ENCODE results near the gene NRTN. TPM values are rescaled to one million over a fixed set of nuclear protein-coding genes. Genes with fewer than 3 reads are reported as not detected.

NRTN gene
- polyA plus RNA-seq, 1 donor (not counting 4 experiments of a cell fraction or from before 2014, with no cell fraction given), result not detected

- H3K27ac ChIP-seq (ENCODE audit: control insufficient read depth, insufficient read depth, low read length), result no peak overlapping the region
- DNase-seq (ENCODE audit: low read depth, low spot score), result no peak
- dilution Hi-C loops (cut with MboI; ENCODE audit: extremely low pct_ligation_motif_present, low sequenced_read_pairs), result no loop called here
- H3K9ac ChIP-seq (ENCODE audit: control insufficient read depth, extremely low read depth, insufficient read depth, low read length), result no peak overlapping the region
- no peaks in the 10 kb centered on the region for H3K36me3 ChIP-seq (ENCODE audit: control insufficient read depth in 2 of 2, extremely low read depth in 1 of 2, insufficient read depth in 2 of 2, low read length in 2 of 2)
- FAIRE-seq, result no peak
- no peaks in the 10 kb centered on the region for H3K79me2 ChIP-seq (ENCODE audit: control insufficient read depth, insufficient read depth, low read length)
- H4K20me1 ChIP-seq (ENCODE audit: control insufficient read depth, extremely low read depth, insufficient read depth, low read length), result peaks cover 2% of the 10 kb centered on the region
- H3K27me3 ChIP-seq (ENCODE audit: control insufficient read depth, extremely low read depth, insufficient read depth, low read length), result peaks cover 30% of the 10 kb centered on the region
- no peak overlapping the region for H3K4me2 ChIP-seq (ENCODE audit: control insufficient read depth, extremely low read depth, insufficient read depth, low read depth, low read length)
- no peaks in the 10 kb centered on the region for H3K9me3 ChIP-seq (ENCODE audit: control insufficient read depth, low read depth, low read length)
- peak; percentile 84 for TF ChIP-seq EZH2 (IDR thresholded peaks at IDR 0.05; ENCODE audit: low read length)
- TF ChIP-seq CTCF (optimal IDR thresholded peaks at IDR 0.05 in 1 of 3, IDR thresholded peaks at IDR 0.05 in 1 of 3, conservative IDR thresholded peaks at IDR 0.05 in 1 of 3; ENCODE audit: extremely low read depth in 1 of 3, insufficient read depth in 2 of 3, low read length in 3 of 3), result peak; percentile 37 to 78 (median 70)
- H2AFZ ChIP-seq (ENCODE audit: control insufficient read depth, low read length), result no peak overlapping the region
- H3K4me3 ChIP-seq (ENCODE audit: control insufficient read depth in 2 of 3, extremely low read depth in 1 of 3, insufficient read depth in 2 of 3, low read depth in 1 of 3, low read length in 3 of 3), result no peak overlapping the region
- H3K4me1 ChIP-seq (ENCODE audit: control insufficient read depth, extremely low read depth, insufficient read depth, low read length), result peaks cover 7% of the 10 kb centered on the region
- H3K9me1 ChIP-seq (ENCODE audit: control insufficient read depth, extremely low read depth, insufficient read depth, low read length), result no peaks in the 10 kb centered on the region
Observed at GRCh38 chr19:5805462-5806132, 730 bp downstream of the NRTN start.

- peaks cover 2% of the 10 kb centered on the region for H4K20me1 ChIP-seq (ENCODE audit: control insufficient read depth, extremely low read depth, insufficient read depth, low read length)
- no peaks in the 10 kb centered on the region for H3K9me1 ChIP-seq (ENCODE audit: control insufficient read depth, extremely low read depth, insufficient read depth, low read length)
- no peak for TF ChIP-seq EZH2 (IDR thresholded peaks at IDR 0.05; ENCODE audit: low read length)
- no peak for TF ChIP-seq CTCF (optimal IDR thresholded peaks at IDR 0.05 in 1 of 3, IDR thresholded peaks at IDR 0.05 in 1 of 3, conservative IDR thresholded peaks at IDR 0.05 in 1 of 3; ENCODE audit: extremely low read depth in 1 of 3, insufficient read depth in 2 of 3, low read length in 3 of 3)
- no peak overlapping the region for H3K4me3 ChIP-seq (ENCODE audit: control insufficient read depth in 2 of 3, extremely low read depth in 1 of 3, insufficient read depth in 2 of 3, low read depth in 1 of 3, low read length in 3 of 3)
- dilution Hi-C loops (cut with MboI; ENCODE audit: extremely low pct_ligation_motif_present, low sequenced_read_pairs), result no loop called here
- no peak overlapping the region for H3K4me2 ChIP-seq (ENCODE audit: control insufficient read depth, extremely low read depth, insufficient read depth, low read depth, low read length)
- H3K27ac ChIP-seq (ENCODE audit: control insufficient read depth, insufficient read depth, low read length), result no peak overlapping the region
- H3K27me3 ChIP-seq (ENCODE audit: control insufficient read depth, extremely low read depth, insufficient read depth, low read length), result peaks cover 27% of the 10 kb centered on the region
- H3K79me2 ChIP-seq (ENCODE audit: control insufficient read depth, insufficient read depth, low read length), result no peaks in the 10 kb centered on the region
- DNase-seq (ENCODE audit: low read depth, low spot score), result no peak
- H2AFZ ChIP-seq (ENCODE audit: control insufficient read depth, low read length), result no peak overlapping the region
- no peak for FAIRE-seq
- H3K4me1 ChIP-seq (ENCODE audit: control insufficient read depth, extremely low read depth, insufficient read depth, low read length), result peaks cover 7% of the 10 kb centered on the region
- H3K9ac ChIP-seq (ENCODE audit: control insufficient read depth, extremely low read depth, insufficient read depth, low read length), result no peak overlapping the region
- H3K36me3 ChIP-seq (ENCODE audit: control insufficient read depth in 2 of 2, extremely low read depth in 1 of 2, insufficient read depth in 2 of 2, low read length in 2 of 2), result no peaks in the 10 kb centered on the region
- no peaks in the 10 kb centered on the region for H3K9me3 ChIP-seq (ENCODE audit: control insufficient read depth, low read depth, low read length)
Observed at GRCh38 chr19:5806133-5806489, 1.2 kb downstream of the NRTN start.

Measured in keratinocyte (primary cell).